T-cell (primary cell): ENCODE measurements around the gene GRHL3. TPM values are rescaled to one million over a fixed set of nuclear protein-coding genes. Genes with fewer than 3 reads are reported as not detected.

Experiments
- ATAC-seq, 4 experiments: fragments of 200-7000 bp in 3 of 4; fragments of 150-1000 bp in 1 of 4; cut with Tn5 transposase; replicated peaks in 1 of 4; 1 replicate in 3 of 4; 2 replicates in 1 of 4; pipeline ENCODE4 v1.10.0; 2021; ENCODE audit warnings: moderate library complexity in 3 of 4, mild to moderate bottlenecking in 2 of 4, moderate number of reproducible peaks in 1 of 4
- CTCF ChIA-PET, 2 donors: fragments of 300-600 bp; sonication (Branson Sonifier 250); formaldehyde crosslinking; loops; one replicate each; lab custom pipeline; 2022; ENCODE audit warnings: antibody characterized with exemption in 2 of 2; lab: Charles Lee
- POLR2A ChIA-PET, 2 donors: fragments of 300-600 bp; sonication (Branson Sonifier 250); formaldehyde crosslinking; loops; one replicate each; lab custom pipeline; 2022; ENCODE audit warnings: antibody characterized with exemption in 2 of 2; lab: Charles Lee
- DNase-seq, 35 experiments: peaks; one replicate each; pipeline versions ENCODE4 v3.0.0 to v3.0.0-alpha.2; 2013 to 2023
- H3K27ac ChIP-seq: one replicate; pipeline ENCODE4 v1.5.1; 2013; ENCODE audit warnings: low read length
- H3K27me3 ChIP-seq, 2 experiments: replicated peaks in 1 of 2; 1 replicate in 1 of 2; 2 replicates in 1 of 2; pipeline versions ENCODE4 v1.6.1 to v1.7.0; 2013; ENCODE audit warnings: low read length in 1 of 2, mixed read lengths in 1 of 2; ENCODE audit not compliant: control insufficient read depth in 2 of 2, insufficient read depth in 2 of 2; ENCODE audit errors: extremely low read depth in 1 of 2
- H3K36me3 ChIP-seq, 2 donors: 1 replicate in 1 of 2; 2 replicates in 1 of 2; pipeline versions ENCODE4 v1.6.1 to v1.7.0; 2013; ENCODE audit warnings: low read length in 1 of 2; ENCODE audit not compliant: control insufficient read depth in 2 of 2, insufficient read depth in 1 of 2; ENCODE audit errors: extremely low read depth in 1 of 2
- H3K4me1 ChIP-seq, 2 experiments: 1 replicate in 1 of 2; 2 replicates in 1 of 2; pipeline versions ENCODE4 v1.6.1 to v1.7.0; 2013; ENCODE audit warnings: low read length in 2 of 2, mixed read lengths in 1 of 2; ENCODE audit not compliant: insufficient read depth in 2 of 2, control insufficient read depth in 1 of 2; ENCODE audit errors: extremely low read depth in 1 of 2
- H3K4me3 ChIP-seq, 2 donors: 1 replicate in 1 of 2; 2 replicates in 1 of 2; pipeline versions ENCODE4 v1.5.1 to v1.7.0; 2013; ENCODE audit warnings: mild to moderate bottlenecking in 2 of 2, low read length in 1 of 2, moderate library complexity in 1 of 2; ENCODE audit not compliant: control insufficient read depth in 1 of 2; ENCODE audit errors: extremely low read depth in 1 of 2
- H3K9me3 ChIP-seq: 2 replicates; pipeline ENCODE4 v1.7.0; 2013
- H3K27ac Mint-ChIP-seq, 2 donors: one replicate each; pipeline ENCODE4 v1.8.0; 2020 to 2021; ENCODE audit warnings: mild to moderate bottlenecking in 2 of 2, mixed read lengths in 2 of 2
- H3K27me3 Mint-ChIP-seq, 2 donors: one replicate each; pipeline ENCODE4 v1.8.0; 2021 to 2022; ENCODE audit warnings: mixed read lengths in 2 of 2
- H3K36me3 Mint-ChIP-seq: one replicate; pipeline ENCODE4 v1.8.0; 2021; ENCODE audit warnings: mixed read lengths
- H3K4me1 Mint-ChIP-seq, 3 donors: one replicate each; pipeline ENCODE4 v1.8.0; 2020 to 2022; ENCODE audit warnings: mixed read lengths in 3 of 3, mild to moderate bottlenecking in 1 of 3
- H3K4me3 Mint-ChIP-seq, 3 donors: one replicate each; pipeline ENCODE4 v1.8.0; 2020 to 2022; ENCODE audit warnings: mild to moderate bottlenecking in 3 of 3, mixed read lengths in 3 of 3, moderate library complexity in 3 of 3
- H3K9me3 Mint-ChIP-seq, 3 donors: one replicate each; pipeline ENCODE4 v1.8.0; 2020 to 2022; ENCODE audit warnings: mixed read lengths in 3 of 3
- WGBS: methylation state at CpG from one replicate; pipeline ENCODE4 v1.1.5; 2013; ENCODE audit warnings: missing lambda C conversion rate; ENCODE audit not compliant: insufficient coverage; 5-methylcytosine and 5-hydroxymethylcytosine counted together
- total RNA-seq, 35 experiments: library from RNA in 6 of 35; stranded (reverse) in 6 of 35; fragments of 120-200 nt in 1 of 35; gene quantifications; one replicate each; pipeline versions ENCODE4 v1.2.1 to v1.2.4 and lab custom pipeline; 2013 to 2026

Gene GRHL3
- total RNA-seq, 5 donors from 2014 or later (not counting 1 experiment from before 2014, with no cell fraction given), result not detected

DNA sequence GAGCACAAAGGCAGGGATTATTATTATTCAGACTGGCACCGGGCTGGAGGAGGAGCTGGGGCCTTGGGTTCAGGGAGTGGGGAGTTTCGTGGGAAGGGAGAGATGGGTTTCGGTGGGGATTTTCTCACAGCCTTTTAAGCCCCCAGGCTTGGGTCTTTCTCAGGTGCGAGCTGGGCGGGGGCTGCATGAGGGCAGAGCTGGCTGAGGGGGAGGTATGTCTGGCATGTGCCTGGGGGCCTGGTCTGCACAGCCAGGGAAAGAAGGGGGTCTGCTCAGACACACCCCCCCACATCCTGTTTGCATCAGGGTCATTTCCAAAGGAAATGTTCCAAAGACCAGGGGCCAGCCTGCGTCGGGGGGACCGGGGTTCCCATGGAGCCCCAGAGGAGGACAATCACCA is 21.6 kb downstream of the GRHL3 start:
- Histone ChIP-seq H3K9me3 (no peaks in the 10 kb centered on the region), H3K27me3 (peaks cover 0 to 47% of the 10 kb centered on the region in 2 experiments), H3K27ac (no peak overlapping the region), H3K4me3 (no peak overlapping the region), H3K4me1 (peaks cover 0 to 3% of the 10 kb centered on the region in 2 experiments), H3K36me3 (no peaks in the 10 kb centered on the region)
- POLR2A ChIA-PET, result interaction anchor here in 1 of 2 donors (0.6 kb wide), 1 partner anchor 91 kb away, joined by 3 read pairs; no protein-coding TSS in a partner anchor
- CTCF ChIA-PET, result interaction anchor here in 1 of 2 donors (1.2 kb wide), 1 partner anchor 11 kb away, joined by 4 read pairs; no protein-coding TSS in a partner anchor
- H3K27ac Mint-ChIP-seq, result no peak overlapping the region
- peaks cover 0 to 3% of the 10 kb centered on the region in 2 donors for H3K27me3 Mint-ChIP-seq
- H3K9me3 Mint-ChIP-seq, result no peaks in the 10 kb centered on the region
- 68% methylated on average over 5 of the region's 8 CpGs for WGBS
- ATAC-seq (no peak), DNase-seq (no peak)
- no peak overlapping the region for H3K4me3 Mint-ChIP-seq
- H3K36me3 Mint-ChIP-seq, result no peaks in the 10 kb centered on the region
- H3K4me1 Mint-ChIP-seq, result peaks cover 0 to 4% (median 0%) of the 10 kb centered on the region in 3 donors

DNA sequence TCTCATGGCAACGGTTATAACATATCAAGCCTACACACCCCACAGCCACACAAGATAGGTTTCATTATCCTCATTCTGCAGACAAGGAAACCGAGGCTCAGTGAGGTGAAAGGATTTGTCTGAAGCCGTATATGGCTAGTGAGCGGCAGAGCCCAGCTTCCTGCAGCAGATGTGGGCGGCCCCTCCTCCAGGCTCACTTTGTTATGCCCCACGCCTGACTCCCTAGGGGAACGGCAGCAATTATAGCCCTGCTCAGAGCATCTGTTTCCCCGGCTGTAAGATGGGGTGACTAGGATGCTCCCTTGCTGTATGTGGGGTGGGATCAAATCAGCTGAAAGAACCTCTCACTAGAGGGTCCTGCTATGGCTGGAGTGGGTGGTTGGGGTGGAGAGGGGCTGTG is 22.1 kb downstream of the GRHL3 start:
- Mint-ChIP-seq H3K9me3 (no peaks in the 10 kb centered on the region), H3K27me3 (peaks cover 2 to 3% of the 10 kb centered on the region in 2 donors)
- CTCF ChIA-PET, result interaction anchor here in 1 of 2 donors (1.2 kb wide), 1 partner anchor 11 kb away, joined by 4 read pairs; no protein-coding TSS in a partner anchor

GRCh38 chr1:24343412-24344089 is 24.4 kb downstream of the GRHL3 start:
- peaks cover 0 to 4% (median 0%) of the 10 kb centered on the region in 3 donors for H3K4me1 Mint-ChIP-seq
- DNase-seq, result no peak
- ATAC-seq, result no peak
- H3K36me3 Mint-ChIP-seq, result no peaks in the 10 kb centered on the region
- H3K27ac ChIP-seq, result no peak overlapping the region
- H3K9me3 ChIP-seq, result no peaks in the 10 kb centered on the region
- H3K27me3 Mint-ChIP-seq, result peaks cover 3 to 5% of the 10 kb centered on the region in 2 donors
- no peak overlapping the region for H3K4me3 Mint-ChIP-seq
- H3K4me1 ChIP-seq, result peaks cover 0 to 3% of the 10 kb centered on the region in 2 experiments
- 90% methylated on average over 7 of the region's 13 CpGs for WGBS
- no peaks in the 10 kb centered on the region for H3K36me3 ChIP-seq
- H3K9me3 Mint-ChIP-seq, result no peaks in the 10 kb centered on the region
- ChIA-PET POLR2A (no interaction called here), CTCF (no interaction called here)
- H3K27me3 ChIP-seq, result peaks cover 0 to 51% of the 10 kb centered on the region in 2 experiments
- no peak overlapping the region for H3K4me3 ChIP-seq
- H3K27ac Mint-ChIP-seq, result no peak overlapping the region

More for the DNA sequence above, 22.1 kb downstream of the GRHL3 start:
- POLR2A ChIA-PET, result interaction anchor here in 1 of 2 donors (0.6 kb wide), 1 partner anchor 95 kb away, joined by 3 read pairs; no protein-coding TSS in a partner anchor
- Histone ChIP-seq H3K27me3 (peaks cover 0 to 48% of the 10 kb centered on the region in 2 experiments), H3K36me3 (no peaks in the 10 kb centered on the region), H3K4me3 (no peak overlapping the region), H3K27ac (no peak overlapping the region), H3K4me1 (peaks cover 0 to 3% of the 10 kb centered on the region in 2 experiments), H3K9me3 (no peaks in the 10 kb centered on the region)
- ATAC-seq (no peak), DNase-seq (no peak)
- H3K4me1 Mint-ChIP-seq, result peaks cover 0 to 4% (median 0%) of the 10 kb centered on the region in 3 donors
- no peak overlapping the region for H3K4me3 Mint-ChIP-seq
- 50% methylated on average over 7 of the region's 8 CpGs for WGBS
- H3K27ac Mint-ChIP-seq, result no peak overlapping the region
- no peaks in the 10 kb centered on the region for H3K36me3 Mint-ChIP-seq

- Histone ChIP-seq H3K9me3 (no peaks in the 10 kb centered on the region), H3K4me1 (peaks cover 0 to 3% of the 10 kb centered on the region in 2 experiments), H3K36me3 (no peaks in the 10 kb centered on the region), H3K4me3 (no peak overlapping the region), H3K27ac (no peak overlapping the region), H3K27me3 (peaks cover 0 to 51% of the 10 kb centered on the region in 2 experiments)
- Mint-ChIP-seq H3K4me1 (peaks cover 0 to 4% (median 0%) of the 10 kb centered on the region in 3 donors), H3K4me3 (no peak overlapping the region), H3K27me3 (peaks cover 3 to 5% of the 10 kb centered on the region in 2 donors), H3K36me3 (no peaks in the 10 kb centered on the region), H3K9me3 (no peaks in the 10 kb centered on the region), H3K27ac (no peak overlapping the region)
- WGBS, result 99% methylated on average over 5 of the region's 8 CpGs
- DNase-seq (no peak), ATAC-seq (no peak)
- ChIA-PET POLR2A (no interaction called here), CTCF (no interaction called here)
Observed at GRCh38 chr1:24344090-24344742, 25.1 kb downstream of the GRHL3 start.

GRCh38 chr1:24345334-24345733 is 26.2 kb downstream of the GRHL3 start:
- DNase-seq (no peak), ATAC-seq (no peak)
- Mint-ChIP-seq H3K27me3 (peaks cover 3 to 5% of the 10 kb centered on the region in 2 donors), H3K4me3 (no peak overlapping the region), H3K9me3 (no peaks in the 10 kb centered on the region), H3K36me3 (no peaks in the 10 kb centered on the region), H3K4me1 (peaks cover 4 to 5% (median 5%) of the 10 kb centered on the region in 3 donors), H3K27ac (no peak overlapping the region)
- Histone ChIP-seq H3K4me3 (no peak overlapping the region), H3K9me3 (no peaks in the 10 kb centered on the region), H3K27ac (no peak overlapping the region), H3K27me3 (peaks cover 0 to 49% of the 10 kb centered on the region in 2 experiments), H3K4me1 (peaks cover 0 to 3% of the 10 kb centered on the region in 2 experiments), H3K36me3 (no peaks in the 10 kb centered on the region)
- CTCF ChIA-PET, result no interaction called here
- WGBS, result no CpG with 5 or more reads among the region's 5 CpGs
- POLR2A ChIA-PET, result no interaction called here

DNA sequence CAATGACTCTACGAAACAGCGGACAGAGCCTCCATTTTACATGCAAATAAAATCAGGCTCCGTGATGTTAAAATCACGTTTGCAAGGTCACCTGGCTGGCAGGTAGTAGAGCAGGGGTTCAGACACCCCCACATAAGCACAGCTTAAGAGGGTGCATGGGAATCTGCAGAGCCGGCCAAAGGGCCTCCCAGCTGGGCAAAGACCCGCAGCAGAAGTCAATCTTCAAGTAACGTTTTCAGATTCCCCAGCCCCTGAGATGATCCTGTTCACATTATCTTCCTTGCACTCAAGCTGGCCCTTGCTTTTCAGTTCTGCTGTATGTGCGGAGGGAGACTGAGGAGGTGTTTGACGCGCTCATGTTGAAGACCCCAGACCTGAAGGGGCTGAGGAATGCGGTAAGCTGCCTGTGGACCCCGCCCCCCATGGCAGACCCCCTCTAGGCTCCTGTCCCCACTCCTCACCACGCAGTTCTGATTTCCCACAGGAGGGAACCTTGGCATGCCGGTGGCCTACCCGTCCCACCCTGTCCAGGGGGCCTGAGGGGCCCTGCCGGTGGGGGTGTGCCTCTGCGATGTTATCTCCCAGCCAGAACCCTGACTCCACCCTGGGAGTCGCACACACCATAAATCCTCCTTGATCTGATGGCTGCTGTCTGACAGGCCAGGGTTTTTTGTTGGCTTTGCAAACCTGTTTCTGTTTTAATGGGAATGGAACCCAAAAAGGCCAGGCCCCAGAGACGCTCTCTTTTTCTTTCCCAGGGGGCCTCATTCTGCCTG is 28.2 kb downstream of the GRHL3 start:
- no peak overlapping the region for H3K4me3 Mint-ChIP-seq
- H3K27ac ChIP-seq, result no peak overlapping the region
- no peak overlapping the region for H3K27ac Mint-ChIP-seq
- no peak overlapping the region for H3K4me3 ChIP-seq
- peaks cover 14 to 20% (median 18%) of the 10 kb centered on the region in 3 donors for H3K4me1 Mint-ChIP-seq
- H3K36me3 Mint-ChIP-seq, result no peaks in the 10 kb centered on the region
- POLR2A ChIA-PET, result no interaction called here
- peaks cover 0 to 40% of the 10 kb centered on the region in 2 experiments for H3K27me3 ChIP-seq
- H3K4me1 ChIP-seq, result peaks cover 0 to 3% of the 10 kb centered on the region in 2 experiments
- peaks cover 3 to 5% of the 10 kb centered on the region in 2 donors for H3K27me3 Mint-ChIP-seq
- no peaks in the 10 kb centered on the region for H3K9me3 Mint-ChIP-seq
- DNase-seq (no peak), ATAC-seq (no peak)
- H3K36me3 ChIP-seq, result no peaks in the 10 kb centered on the region
- no peaks in the 10 kb centered on the region for H3K9me3 ChIP-seq
- CTCF ChIA-PET, result no interaction called here
- WGBS, result 96% methylated on average over 9 of the region's 19 CpGs
